GM10248 (cell line): ENCODE results near the gene TRAPPC10.

Source experiments
- CTCF ChIA-PET: fragments of 300-600 bp; sonication (Branson Sonifier 250); formaldehyde crosslinking; extraction: SDS; loops from one replicate; lab custom pipeline; 2021; ENCODE audit warnings: antibody characterized with exemption; lab: Yijun Ruan, JAX
- POLR2A ChIA-PET: fragments of 350-650 bp; sonication (Branson Sonifier 250); formaldehyde crosslinking; extraction: SDS; loops from one replicate; lab custom pipeline; 2020; ENCODE audit warnings: antibody characterized with exemption; lab: Yijun Ruan, JAX
- DNase-seq: peaks from one replicate; pipeline ENCODE4 v3.0.0; 2012; ENCODE audit errors: extremely low spot score
- CTCF ChIP-seq: IDR thresholded peaks from 2 replicates; pipeline ENCODE4 v1.5.1; 2012; ENCODE audit warnings: mild to moderate bottlenecking, low read depth; ENCODE audit errors: extremely low read depth, missing control alignments, control extremely low read depth

Gene TRAPPC10

GRCh38 chr21:44086636-44087425 lies 74.7 kb downstream of the TRAPPC10 start:
- no peak for DNase-seq
- no peak for TF ChIP-seq CTCF
- ChIA-PET CTCF (interaction anchor here (1.3 kb wide), 1 partner anchor 110 kb away, joined by 3 read pairs; no protein-coding TSS in a partner anchor), POLR2A (no interaction called here)

GRCh38 chr21:44087426-44088400 lies 75.6 kb downstream of the TRAPPC10 start:
- DNase-seq, result no peak
- CTCF ChIA-PET, result interaction anchor here (1.3 kb wide), 1 partner anchor 111 kb away, joined by 3 read pairs; no protein-coding TSS in a partner anchor
- POLR2A ChIA-PET, result interaction anchor here (0.6 kb wide), 1 partner anchor 66 kb away, joined by 4 read pairs; no protein-coding TSS in a partner anchor
- TF ChIP-seq CTCF, result no peak

- TF ChIP-seq CTCF, result no peak
- ChIA-PET POLR2A (interaction anchor here (0.6 kb wide), 2 partner anchors 66 to 357 kb away, joined by 3 to 4 read pairs; no protein-coding TSS in a partner anchor), CTCF (interaction anchor here (1.3 kb wide), 1 partner anchor 112 kb away, joined by 3 read pairs; no protein-coding TSS in a partner anchor)
- no peak for DNase-seq
Measured at GRCh38 chr21:44088401-44088780, 76.3 kb downstream of the TRAPPC10 start.

- POLR2A ChIA-PET, result interaction anchor here (0.6 kb wide), 1 partner anchor 356 kb away, joined by 3 read pairs; no protein-coding TSS in a partner anchor
- CTCF ChIA-PET, result interaction anchor here (1.3 kb wide), 1 partner anchor 278 kb away, joined by 3 read pairs; no protein-coding TSS in a partner anchor
- no peak for TF ChIP-seq CTCF
- no peak for DNase-seq
Measured at GRCh38 chr21:44089001-44089911, 77.1 kb downstream of the TRAPPC10 start.

- CTCF ChIA-PET, result interaction anchor here (1.6 kb wide), 1 partner anchor 11 kb away, joined by 3 read pairs; no protein-coding TSS in a partner anchor
- POLR2A ChIA-PET, result no interaction called here
- DNase-seq, result no peak
- no peak for TF ChIP-seq CTCF
Measured at GRCh38 chr21:44090325-44090724, 78.2 kb downstream of the TRAPPC10 start.
